ENCODE data around the gene ADAMTSL5.
"Not testable (repeated sequence)": the region's sequence is repeated elsewhere in the genome, so short reads cannot be mapped to it uniquely, and the experiment has no call there.

ADAMTSL5 gene

GRCh38 chr19:1477056-1477455, 35.8 kb downstream of the ADAMTSL5 start:
- DNase-seq: not testable (repeated sequence)

GRCh38 chr19:1475751-1476437, 36.9 kb downstream of the ADAMTSL5 start:
- no peak for DNase-seq

DNA sequence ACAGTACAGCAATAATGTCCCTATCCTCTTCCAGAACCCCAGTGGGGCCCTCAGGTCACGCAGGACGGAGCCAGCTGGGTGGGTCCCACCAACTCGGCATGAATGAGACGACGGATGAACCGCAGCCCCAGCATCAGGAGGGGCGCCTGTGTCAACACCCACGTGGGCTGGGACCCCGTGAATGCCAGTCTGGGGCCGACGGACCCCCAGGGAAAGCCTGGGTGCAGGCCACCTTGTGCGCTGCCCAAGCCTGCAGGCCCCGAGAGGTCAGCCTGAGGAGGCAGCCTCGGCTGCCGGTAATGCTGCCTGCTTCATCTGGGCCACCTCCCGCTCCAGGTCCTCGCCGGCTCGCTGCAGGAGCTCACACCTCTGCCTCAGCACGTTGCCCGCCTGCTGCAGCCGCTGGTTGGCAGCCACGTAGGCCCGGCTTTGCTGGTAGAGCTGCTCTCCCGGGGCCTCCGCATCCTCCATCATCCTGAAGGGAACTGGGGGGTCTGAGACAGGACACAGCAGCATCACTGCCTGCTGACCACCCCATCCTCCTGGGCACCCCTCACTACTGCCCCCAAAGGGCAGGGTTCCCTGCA, 38.0 kb downstream of the ADAMTSL5 start:
- no peak for DNase-seq

GRCh38 chr19:1474011-1474764, 38.6 kb downstream of the ADAMTSL5 start:
- DNase-seq: no peak

DNA sequence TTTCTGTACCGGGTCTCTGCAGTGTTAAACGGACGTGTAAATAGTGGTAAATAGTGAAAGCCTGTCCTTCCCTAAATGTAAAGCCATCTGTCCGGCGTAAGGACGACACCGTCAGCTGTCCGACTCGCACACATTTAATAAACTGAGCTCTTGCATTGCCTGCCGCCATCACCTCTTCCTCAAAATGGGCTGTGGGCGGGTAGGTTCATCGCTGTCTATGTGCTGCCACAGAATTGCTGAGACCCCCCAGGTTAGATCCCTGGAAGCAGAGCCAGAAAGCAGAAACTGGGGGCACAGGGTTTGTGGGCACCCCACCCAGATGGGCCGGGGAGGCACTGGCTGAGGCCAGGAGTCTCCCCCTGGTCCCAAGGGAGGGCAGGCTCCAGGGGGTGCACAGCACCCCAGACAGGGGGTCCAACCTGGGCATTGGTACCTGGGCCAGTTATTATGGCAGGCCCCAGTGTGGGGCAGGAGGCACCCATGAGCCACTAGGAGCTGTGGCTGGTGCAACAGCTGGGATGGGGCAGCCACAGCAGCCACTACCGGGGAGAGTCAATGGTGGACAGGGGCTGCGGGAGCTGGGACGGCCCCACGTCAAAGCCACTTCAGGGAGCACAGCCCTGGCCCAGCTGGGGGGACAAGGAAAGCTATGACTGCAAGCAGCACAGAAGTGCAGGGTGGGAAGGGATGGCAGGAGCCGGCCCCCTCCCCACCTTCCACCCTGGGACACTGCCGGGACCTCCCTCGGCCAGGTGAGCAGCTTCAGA, 39.6 kb downstream of the ADAMTSL5 start:
- DNase-seq: no peak

DNA sequence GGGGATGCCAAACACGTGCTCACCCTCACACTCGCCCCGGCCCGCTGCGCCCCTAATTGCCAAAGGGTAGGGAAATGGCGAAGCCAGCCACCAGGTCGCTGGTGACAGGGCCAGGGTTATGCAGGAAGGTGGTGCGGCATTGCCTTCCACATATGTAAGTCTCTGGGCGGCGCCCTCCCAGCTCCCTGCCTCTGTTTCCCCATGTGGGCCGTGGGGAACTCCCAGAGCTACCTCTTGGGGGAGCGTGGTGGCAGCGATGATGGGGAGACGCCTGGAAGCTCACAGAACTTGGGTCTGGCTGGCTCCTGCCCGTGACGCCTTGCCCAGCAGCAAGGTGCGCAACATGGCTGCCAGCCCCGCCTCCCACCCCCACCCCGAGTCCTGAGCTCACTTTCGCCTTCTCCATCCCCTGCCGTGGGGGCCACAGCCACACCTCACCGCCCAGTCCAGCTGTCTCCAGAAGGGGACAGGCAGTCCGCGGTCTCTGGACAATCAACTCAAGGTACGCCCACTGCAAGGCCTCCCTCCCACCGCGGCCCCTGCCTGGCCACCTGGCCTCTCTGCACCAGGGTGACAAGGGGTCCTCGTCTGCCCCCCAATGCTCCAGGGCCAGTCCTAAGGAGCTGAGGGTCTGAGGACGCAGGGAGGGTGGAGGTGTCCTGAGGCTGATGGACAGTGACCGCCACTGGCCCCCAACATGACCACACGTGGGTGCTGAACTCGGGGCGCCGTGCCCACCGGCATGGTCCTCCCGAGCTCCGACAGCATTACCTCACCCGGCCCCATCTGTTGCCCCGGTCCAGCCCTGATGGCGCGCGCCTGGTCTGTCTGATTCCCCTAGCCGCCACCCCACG, 40.4 kb downstream of the ADAMTSL5 start:
- no peak for DNase-seq

DNA sequence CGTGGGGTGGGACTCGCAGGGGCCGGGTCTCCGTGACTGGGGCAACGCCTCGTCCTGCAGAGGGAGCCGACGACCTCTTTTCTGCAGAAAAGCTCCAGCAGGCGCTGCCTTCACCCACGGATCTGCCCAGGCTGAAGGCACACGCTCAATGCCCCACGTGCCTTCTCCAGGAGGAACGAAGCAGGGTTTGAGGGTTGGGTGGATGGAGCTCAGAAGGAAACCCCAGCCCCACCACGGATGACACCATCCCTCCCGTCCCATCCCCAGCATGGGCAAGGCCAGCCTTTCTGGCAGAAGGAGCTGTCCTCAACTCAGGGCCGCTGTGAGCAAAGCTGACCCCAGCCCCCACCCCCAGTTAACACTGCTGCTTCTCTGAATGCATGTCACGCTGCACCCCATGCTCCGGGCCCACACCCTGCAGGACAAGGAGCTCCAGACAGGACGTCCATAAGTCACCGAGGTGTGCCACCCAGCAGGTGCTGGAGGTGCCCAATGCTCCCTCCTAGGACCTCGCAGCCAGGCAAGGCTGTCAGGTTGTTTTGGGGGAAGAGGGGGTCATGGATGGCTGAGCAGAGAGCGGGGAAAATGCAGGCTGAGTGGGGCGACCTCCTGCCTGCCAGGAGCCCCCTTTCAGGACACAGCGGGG, 41.2 kb downstream of the ADAMTSL5 start:
- no peak for DNase-seq

DNA sequence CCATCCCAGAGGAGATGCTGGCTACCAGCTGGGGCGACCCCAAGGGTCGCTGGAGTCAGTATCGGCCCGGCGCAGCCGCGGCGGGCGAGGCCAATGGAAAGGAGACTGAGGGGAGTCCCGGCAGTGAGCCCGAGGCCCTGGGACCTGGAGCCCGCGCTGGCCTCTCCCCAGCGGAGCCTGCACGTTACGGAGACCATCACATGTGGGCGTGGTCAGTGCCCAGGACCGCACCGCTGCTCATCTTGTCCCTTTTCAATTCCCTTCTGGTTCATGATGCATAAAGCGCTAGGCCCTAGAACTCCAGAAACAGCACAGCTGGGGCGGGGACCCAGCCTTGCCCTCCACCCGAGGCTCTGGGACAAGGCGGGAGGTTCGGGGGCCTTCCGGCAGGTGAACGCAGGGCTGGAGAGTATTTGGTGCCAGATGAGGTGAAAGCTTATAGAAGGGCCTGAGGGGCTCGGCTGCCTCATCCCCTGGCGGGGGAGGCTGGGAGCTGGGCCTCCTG, 41.8 kb downstream of the ADAMTSL5 start:
- no peak for DNase-seq

GRCh38 chr19:1470305-1471009, 42.4 kb downstream of the ADAMTSL5 start:
- DNase-seq: peak; percentile 77

GRCh38 chr19:1470055-1470304, 42.8 kb downstream of the ADAMTSL5 start:
- no peak for DNase-seq

- no peak for DNase-seq
Measured at GRCh38 chr19:1469255-1470054, 43.4 kb downstream of the ADAMTSL5 start.

GRCh38 chr19:1468821-1469254, 44.0 kb downstream of the ADAMTSL5 start:
- peak; percentile 23 for DNase-seq

DNA sequence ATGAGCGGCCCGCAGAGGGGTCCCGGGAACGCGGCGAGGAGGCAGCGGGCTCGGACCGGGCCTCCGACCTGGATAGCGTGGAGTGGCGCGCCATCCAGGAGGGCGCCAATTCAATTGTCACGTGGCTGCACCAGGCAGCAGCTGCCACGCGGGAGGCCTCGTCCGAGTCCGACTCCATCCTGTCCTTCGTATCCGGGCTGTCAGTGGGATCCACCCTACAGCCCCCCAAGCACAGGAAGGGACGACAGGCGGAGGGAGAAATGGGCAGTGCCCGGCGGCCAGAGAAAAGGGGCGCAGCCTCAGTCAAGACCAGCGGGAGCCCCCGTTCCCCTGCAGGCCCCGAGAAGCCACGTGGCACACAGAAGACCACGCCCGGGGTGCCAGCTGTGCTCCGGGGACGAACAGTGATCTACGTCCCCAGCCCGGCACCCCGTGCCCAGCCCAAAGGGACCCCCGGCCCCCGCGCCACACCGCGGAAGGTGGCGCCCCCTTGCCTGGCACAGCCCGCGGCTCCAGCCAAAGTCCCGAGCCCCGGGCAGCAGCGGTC, 44.5 kb downstream of the ADAMTSL5 start:
- no peak for DNase-seq

DNA sequence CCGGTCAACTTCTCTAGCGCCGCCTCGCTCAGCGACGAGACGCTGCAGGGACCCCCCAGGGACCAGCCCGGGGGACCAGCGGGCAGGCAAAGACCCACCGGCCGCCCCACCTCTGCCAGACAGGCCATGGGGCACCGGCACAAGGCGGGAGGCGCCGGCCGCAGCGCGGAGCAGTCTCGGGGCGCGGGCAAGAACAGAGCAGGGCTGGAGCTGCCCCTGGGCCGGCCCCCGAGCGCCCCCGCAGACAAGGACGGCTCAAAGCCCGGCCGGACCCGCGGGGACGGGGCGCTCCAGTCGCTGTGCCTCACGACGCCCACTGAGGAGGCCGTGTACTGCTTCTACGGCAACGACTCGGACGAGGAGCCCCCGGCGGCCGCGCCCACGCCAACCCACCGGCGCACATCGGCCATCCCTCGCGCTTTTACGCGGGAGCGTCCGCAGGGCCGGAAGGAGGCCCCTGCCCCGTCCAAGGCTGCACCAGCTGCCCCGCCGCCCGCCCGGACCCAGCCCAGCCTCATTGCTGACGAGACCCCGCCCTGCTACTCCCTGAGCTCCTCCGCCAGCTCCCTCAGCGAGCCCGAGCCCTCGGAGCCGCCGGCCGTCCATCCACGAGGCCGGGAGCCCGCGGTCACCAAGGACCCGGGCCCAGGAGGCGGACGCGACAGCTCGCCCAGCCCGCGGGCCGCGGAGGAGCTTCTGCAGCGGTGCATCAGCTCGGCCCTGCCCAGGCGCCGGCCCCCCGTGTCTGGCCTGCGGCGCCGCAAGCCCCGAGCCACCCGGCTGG, 45.1 kb downstream of the ADAMTSL5 start:
- DNase-seq: no peak

DNA sequence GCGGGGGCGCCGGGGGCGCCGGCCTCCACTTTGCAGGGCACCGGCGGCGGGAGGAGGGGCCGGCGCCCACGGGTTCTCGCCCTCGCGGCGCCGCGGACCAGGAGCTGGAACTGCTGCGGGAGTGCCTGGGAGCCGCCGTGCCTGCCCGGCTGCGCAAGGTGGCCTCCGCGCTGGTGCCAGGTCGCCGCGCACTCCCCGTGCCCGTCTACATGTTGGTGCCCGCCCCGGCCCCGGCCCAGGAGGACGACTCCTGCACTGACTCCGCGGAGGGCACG, 45.7 kb downstream of the ADAMTSL5 start:
- DNase-seq: no peak

GRCh38 chr19:1466461-1467214, 46.2 kb downstream of the ADAMTSL5 start:
- DNase-seq: no peak

- DNase-seq: no peak
Measured at GRCh38 chr19:1466018-1466460, 46.8 kb downstream of the ADAMTSL5 start.

DNA sequence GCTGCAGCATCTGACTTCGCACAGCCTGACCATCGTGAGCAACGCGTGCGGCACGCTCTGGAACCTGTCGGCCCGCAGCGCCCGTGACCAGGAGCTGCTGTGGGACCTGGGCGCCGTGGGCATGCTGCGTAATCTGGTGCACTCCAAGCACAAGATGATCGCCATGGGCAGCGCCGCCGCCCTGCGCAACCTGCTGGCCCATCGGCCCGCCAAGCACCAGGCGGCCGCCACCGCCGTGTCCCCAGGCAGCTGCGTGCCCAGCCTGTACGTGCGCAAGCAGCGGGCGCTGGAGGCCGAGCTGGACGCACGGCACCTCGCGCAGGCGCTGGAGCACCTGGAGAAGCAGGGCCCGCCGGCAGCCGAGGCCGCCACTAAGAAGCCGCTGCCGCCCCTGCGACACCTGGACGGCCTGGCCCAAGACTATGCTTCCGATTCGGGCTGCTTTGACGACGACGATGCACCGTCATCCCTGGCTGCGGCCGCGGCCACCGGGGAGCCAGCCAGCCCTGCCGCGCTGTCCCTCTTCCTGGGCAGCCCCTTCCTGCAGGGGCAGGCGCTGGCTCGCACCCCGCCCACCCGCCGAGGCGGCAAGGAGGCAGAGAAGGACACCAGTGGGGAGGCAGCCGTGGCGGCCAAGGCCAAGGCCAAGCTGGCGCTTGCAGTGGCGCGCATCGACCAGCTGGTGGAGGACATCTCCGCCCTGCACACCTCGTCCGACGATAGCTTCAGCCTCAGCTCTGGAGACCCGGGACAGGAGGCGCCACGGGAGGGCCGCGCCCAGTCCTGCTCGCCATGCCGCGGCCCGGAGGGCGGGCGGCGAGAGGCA, 47.4 kb downstream of the ADAMTSL5 start:
- DNase-seq: no peak

Data from NCI-H2171 (cell line).